ENCODE measurements around the gene STK24. TPM values are rescaled to one million over a fixed set of nuclear protein-coding genes. Genes with fewer than 3 reads are reported as not detected.

Gene STK24
- total and polyA plus RNA-seq, 10 of the 15 experiments (the other 5 are each of a cell fraction or from before 2014, with no cell fraction given): 7.5 to 115 (median 52.9) TPM

- TF ChIP-seq CUX1 (IDR thresholded peaks at IDR 0.05; ENCODE audit: insufficient replicate concordance, low read depth, low read length) (no peak), CEBPZ (IDR thresholded peaks at IDR 0.05; ENCODE audit: low read depth, low read length) (no peak), STAT1 (conservative IDR thresholded peaks at IDR 0.05) (no peak), RUNX3 (IDR thresholded peaks at IDR 0.05; ENCODE audit: low read length) (peak; percentile 71), PML (IDR thresholded peaks at IDR 0.05; ENCODE audit: low read length) (no peak), JUNB (IDR thresholded peaks at IDR 0.05) (peak; percentile 78), IKZF2 (IDR thresholded peaks at IDR 0.05) (0 out of 4 replicates have a peak, but pooled peaks have one; percentile 27 to 35), YBX1 (IDR thresholded peaks at IDR 0.05) (no peak), MYC (IDR thresholded peaks at IDR 0.05; ENCODE audit: insufficient read depth, insufficient read length, insufficient replicate concordance, low read length, severe bottlenecking) (no peak), NFIC (IDR thresholded peaks at IDR 0.05; ENCODE audit: low read depth, low read length) (peak; percentile 20; the same call in 1 of the 2 replicates), MEF2A (IDR thresholded peaks at IDR 0.05; ENCODE audit: insufficient read depth, low read depth, low read length) (no peak), KDM1A (IDR thresholded peaks at IDR 0.05; ENCODE audit: borderline replicate concordance) (no peak), PRDM15 (CRISPR knock-in tag; IDR thresholded peaks at IDR 0.05) (no peak), ZNF24 (IDR thresholded peaks at IDR 0.05) (no peak), ZNF622 (IDR thresholded peaks at IDR 0.05) (no peak), CEBPB (IDR thresholded peaks at IDR 0.05; ENCODE audit: borderline replicate concordance in 1 of 2, low read depth in 2 of 2, low read length in 2 of 2) (no peak), SMC3 (IDR thresholded peaks at IDR 0.05; ENCODE audit: borderline replicate concordance, low read length) (no peak)
- TF ChIP-seq, protein P1, sequence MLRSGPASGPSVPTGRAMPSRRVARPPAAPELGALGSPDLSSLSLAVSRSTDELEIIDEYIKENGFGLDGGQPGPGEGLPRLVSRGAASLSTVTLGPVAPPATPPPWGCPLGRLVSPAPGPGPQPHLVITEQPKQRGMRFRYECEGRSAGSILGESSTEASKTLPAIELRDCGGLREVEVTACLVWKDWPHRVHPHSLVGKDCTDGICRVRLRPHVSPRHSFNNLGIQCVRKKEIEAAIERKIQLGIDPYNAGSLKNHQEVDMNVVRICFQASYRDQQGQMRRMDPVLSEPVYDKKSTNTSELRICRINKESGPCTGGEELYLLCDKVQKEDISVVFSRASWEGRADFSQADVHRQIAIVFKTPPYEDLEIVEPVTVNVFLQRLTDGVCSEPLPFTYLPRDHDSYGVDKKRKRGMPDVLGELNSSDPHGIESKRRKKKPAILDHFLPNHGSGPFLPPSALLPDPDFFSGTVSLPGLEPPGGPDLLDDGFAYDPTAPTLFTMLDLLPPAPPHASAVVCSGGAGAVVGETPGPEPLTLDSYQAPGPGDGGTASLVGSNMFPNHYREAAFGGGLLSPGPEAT (IDR thresholded peaks at IDR 0.05; ENCODE audit: low read depth): no peak
Measured at GRCh38 chr13:98528663-98529064, 48.2 kb downstream of the STK24 start (continued).
